Left ventricle myocardium inferior (tissue), 1 donor: ENCODE results near the gene PCBP2. TPM values are rescaled to one million over a fixed set of nuclear protein-coding genes. Genes with fewer than 3 reads are reported as not detected.
"Not testable (repeated sequence)": the region's sequence is repeated elsewhere in the genome, so short reads cannot be mapped to it uniquely, and the experiment has no call there.

Experiments
- DNase-seq: peaks from one replicate; pipeline ENCODE4 v3.0.0-alpha.2; 2020
- H3K27ac ChIP-seq: fragments of 200-600 bp; replicated peaks from 2 replicates; pipeline ENCODE4 v1.8.0; 2021
- H3K27me3 ChIP-seq: fragments of 200-600 bp; 2 replicates; pipeline ENCODE4 v1.8.0; 2021; ENCODE audit warnings: low read depth
- H3K36me3 ChIP-seq: fragments of 200-600 bp; 2 replicates; pipeline ENCODE4 v1.8.0; 2021
- H3K4me1 ChIP-seq: fragments of 200-600 bp; 2 replicates; pipeline ENCODE4 v1.8.0; 2021
- H3K4me3 ChIP-seq: fragments of 200-600 bp; 2 replicates; pipeline ENCODE4 v1.8.0; 2021; ENCODE audit warnings: mild to moderate bottlenecking, moderate library complexity
- H3K9me3 ChIP-seq: fragments of 200-600 bp; replicated peaks from 2 replicates; pipeline ENCODE4 v1.8.0; 2021
- CTCF ChIP-seq: fragments of 200-600 bp; IDR thresholded peaks from 2 replicates; pipeline ENCODE4 v1.8.0; 2021; ENCODE audit warnings: antibody characterized with exemption, mild to moderate bottlenecking, borderline replicate concordance
- intact Hi-C: fragments of 100-400 bp; cut with micrococcal nuclease; formaldehyde crosslinking; loops from one replicate; pipeline ENCODE4 v1.11.0; 2022
- total RNA-seq: library from RNA; stranded (reverse); fragmentation: NEBNext Ultra II Directional; extraction: Animal tissue kit (Norgen Biotek cat#: 25700); gene quantifications from one replicate; pipeline ENCODE4 v1.2.1, GENCODE V29; 2021
- donor health status: DM: no; HTN: yes; CAD: no; lungs with severe emphysema.

The PCBP2 gene
- total RNA-seq, 1 donor from 2014 or later, result 530 TPM

GRCh38 chr12:53480491-53481442 lies 28.9 kb downstream of the PCBP2 start:
- Histone ChIP-seq H3K27ac (peak overlapping the region; percentile 24), H3K36me3 (peaks cover 91% of the 10 kb centered on the region), H3K4me3 (no peak overlapping the region), H3K4me1 (peaks cover 71% of the 10 kb centered on the region), H3K9me3 (no peaks in the 10 kb centered on the region), H3K27me3 (no peaks in the 10 kb centered on the region)
- intact Hi-C loops, result no loop called here
- DNase-seq, result no peak
- TF ChIP-seq CTCF, result no peak

GRCh38 chr12:53481458-53481857 lies 29.6 kb downstream of the PCBP2 start:
- intact Hi-C loops, H3K4me3 ChIP-seq, H3K27me3 ChIP-seq, H3K9me3 ChIP-seq, DNase-seq: not testable (repeated sequence)
- peak overlapping the region; percentile 15 for H3K27ac ChIP-seq
- peaks cover 64% of the 10 kb centered on the region for H3K4me1 ChIP-seq
- H3K36me3 ChIP-seq, result peaks cover 91% of the 10 kb centered on the region

- Histone ChIP-seq H3K4me3 (no peak overlapping the region), H3K27me3 (no peaks in the 10 kb centered on the region), H3K9me3 (no peaks in the 10 kb centered on the region), H3K27ac (peak overlapping the region; percentile 52), H3K4me1 (peaks cover 58% of the 10 kb centered on the region), H3K36me3 (peaks cover 91% of the 10 kb centered on the region)
- intact Hi-C loops, result no loop called here
- DNase-seq, result no peak
- peak; percentile 14 for TF ChIP-seq CTCF
Observed at GRCh38 chr12:53481939-53482586, 30.2 kb downstream of the PCBP2 start.

- intact Hi-C loops, result no loop called here
- no peak overlapping the region for H3K4me3 ChIP-seq
- peaks cover 86% of the 10 kb centered on the region for H3K36me3 ChIP-seq
- H3K27ac ChIP-seq, result peak overlapping the region; percentile 52
- DNase-seq, result no peak
- TF ChIP-seq CTCF, result no peak
- H3K27me3 ChIP-seq, result no peaks in the 10 kb centered on the region
- peaks cover 52% of the 10 kb centered on the region for H3K4me1 ChIP-seq
- H3K9me3 ChIP-seq, result no peaks in the 10 kb centered on the region
Observed at GRCh38 chr12:53482626-53483168, 30.8 kb downstream of the PCBP2 start.

GRCh38 chr12:53483225-53483978 lies 31.5 kb downstream of the PCBP2 start:
- Histone ChIP-seq H3K27ac (peak overlapping the region; percentile 52), H3K27me3 (no peaks in the 10 kb centered on the region), H3K4me3 (no peak overlapping the region), H3K4me1 (peaks cover 45% of the 10 kb centered on the region), H3K36me3 (peaks cover 79% of the 10 kb centered on the region), H3K9me3 (no peaks in the 10 kb centered on the region)
- TF ChIP-seq CTCF, result no peak
- intact Hi-C loops, result no loop called here
- DNase-seq, result no peak
